GM23338 (cell line): ENCODE measurements around the gene OXER1.

ENCODE experiments used
- CTCF ChIP-seq, 2 experiments: fragments of 200-600 bp in 1 of 2; sonication (generic) in 1 of 2; conservative IDR thresholded peaks; 2 replicates each; pipeline versions ENCODE4 v1.5.1 to v1.6.1; 2016 to 2017; ENCODE audit warnings: antibody characterized with exemption in 2 of 2, low read depth in 2 of 2, mild to moderate bottlenecking in 2 of 2, moderate library complexity in 1 of 2
- JUNB ChIP-seq: IDR thresholded peaks from one replicate; pipeline ENCODE4 v1.6.1; 2016; ENCODE audit warnings: antibody characterized with exemption; ENCODE audit not compliant: unreplicated experiment

GRCh38 chr2:42726680-42727079 lies 37.3 kb downstream of the OXER1 start:
- TF ChIP-seq CTCF (conservative IDR thresholded peaks at IDR 0.05; ENCODE audit: low read depth in 2 of 2): no peak
- no peak for TF ChIP-seq JUNB
